ENCODE data around the gene ACOX3. TPM values are rescaled to one million over a fixed set of nuclear protein-coding genes. Genes with fewer than 3 reads are reported as not detected.

Gene ACOX3
- total RNA-seq, 1 experiment from 2014 or later, result 21.0 TPM

DNA sequence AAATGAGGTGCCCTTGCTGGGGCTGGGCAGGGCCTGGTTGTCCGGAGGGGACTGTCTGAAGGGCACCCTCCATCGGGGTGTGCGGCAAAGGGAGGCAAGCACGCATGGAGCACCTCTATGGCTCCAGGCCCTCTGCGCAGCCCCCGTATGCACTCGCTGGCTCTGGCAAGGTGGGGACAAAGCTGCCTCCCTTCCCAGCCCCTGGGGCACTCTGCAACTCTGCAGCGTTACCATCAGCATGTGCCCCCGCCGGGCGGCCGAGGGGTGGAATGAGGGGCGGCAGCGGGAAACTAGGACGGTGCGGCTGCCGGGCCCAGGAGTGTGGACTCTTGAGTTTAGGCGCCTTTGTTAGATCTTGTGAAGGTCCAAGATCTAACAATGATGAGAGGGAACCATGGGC lies 26.5 kb upstream of the ACOX3 start:
- no peaks in the 10 kb centered on the region for H3K79me2 ChIP-seq (ENCODE audit: low read depth)
- POLR2A ChIA-PET (ENCODE audit: unreplicated experiment), result no interaction called here
- H3K27me3 ChIP-seq (ENCODE audit: insufficient read depth, low read depth), result no peaks in the 10 kb centered on the region
- no peak overlapping the region for H3K4me2 ChIP-seq
- H3K36me3 ChIP-seq (ENCODE audit: low read depth), result no peaks in the 10 kb centered on the region
- TF ChIP-seq, protein P1, sequence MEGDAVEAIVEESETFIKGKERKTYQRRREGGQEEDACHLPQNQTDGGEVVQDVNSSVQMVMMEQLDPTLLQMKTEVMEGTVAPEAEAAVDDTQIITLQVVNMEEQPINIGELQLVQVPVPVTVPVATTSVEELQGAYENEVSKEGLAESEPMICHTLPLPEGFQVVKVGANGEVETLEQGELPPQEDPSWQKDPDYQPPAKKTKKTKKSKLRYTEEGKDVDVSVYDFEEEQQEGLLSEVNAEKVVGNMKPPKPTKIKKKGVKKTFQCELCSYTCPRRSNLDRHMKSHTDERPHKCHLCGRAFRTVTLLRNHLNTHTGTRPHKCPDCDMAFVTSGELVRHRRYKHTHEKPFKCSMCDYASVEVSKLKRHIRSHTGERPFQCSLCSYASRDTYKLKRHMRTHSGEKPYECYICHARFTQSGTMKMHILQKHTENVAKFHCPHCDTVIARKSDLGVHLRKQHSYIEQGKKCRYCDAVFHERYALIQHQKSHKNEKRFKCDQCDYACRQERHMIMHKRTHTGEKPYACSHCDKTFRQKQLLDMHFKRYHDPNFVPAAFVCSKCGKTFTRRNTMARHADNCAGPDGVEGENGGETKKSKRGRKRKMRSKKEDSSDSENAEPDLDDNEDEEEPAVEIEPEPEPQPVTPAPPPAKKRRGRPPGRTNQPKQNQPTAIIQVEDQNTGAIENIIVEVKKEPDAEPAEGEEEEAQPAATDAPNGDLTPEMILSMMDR (conservative IDR thresholded peaks at IDR 0.05), result no peak
- TF ChIP-seq EZH2 (IDR thresholded peaks at IDR 0.05; ENCODE audit: low read depth), result no peak
- no TSS peak for BruUV-seq (replicated peaks)
- DNase-seq, result no peak
- peaks cover under 1% of the 10 kb centered on the region; the same call in 1 of the 2 replicates for H3K4me1 ChIP-seq (replicated peaks; ENCODE audit: insufficient read depth)
- H3F3A ChIP-seq (ENCODE audit: insufficient read depth, low read depth), result peaks cover 7% of the 10 kb centered on the region; the same call in 1 of the 2 replicates
- no peak overlapping the region for H3K4me3 ChIP-seq
- H4K20me1 ChIP-seq (ENCODE audit: insufficient read depth), result no peaks in the 10 kb centered on the region
- CTCF ChIA-PET, result no interaction called here
- H3K9me2 ChIP-seq (ENCODE audit: insufficient read depth), result no peaks in the 10 kb centered on the region
- no peaks in the 10 kb centered on the region for H3K9me3 ChIP-seq (ENCODE audit: insufficient read depth, low read depth)
- H2AFZ ChIP-seq, result no peak overlapping the region
- no peak overlapping the region for H3K27ac ChIP-seq
- intact Hi-C loops (cut with micrococcal nuclease; ENCODE audit: unreplicated experiment), result no loop called here

DNA sequence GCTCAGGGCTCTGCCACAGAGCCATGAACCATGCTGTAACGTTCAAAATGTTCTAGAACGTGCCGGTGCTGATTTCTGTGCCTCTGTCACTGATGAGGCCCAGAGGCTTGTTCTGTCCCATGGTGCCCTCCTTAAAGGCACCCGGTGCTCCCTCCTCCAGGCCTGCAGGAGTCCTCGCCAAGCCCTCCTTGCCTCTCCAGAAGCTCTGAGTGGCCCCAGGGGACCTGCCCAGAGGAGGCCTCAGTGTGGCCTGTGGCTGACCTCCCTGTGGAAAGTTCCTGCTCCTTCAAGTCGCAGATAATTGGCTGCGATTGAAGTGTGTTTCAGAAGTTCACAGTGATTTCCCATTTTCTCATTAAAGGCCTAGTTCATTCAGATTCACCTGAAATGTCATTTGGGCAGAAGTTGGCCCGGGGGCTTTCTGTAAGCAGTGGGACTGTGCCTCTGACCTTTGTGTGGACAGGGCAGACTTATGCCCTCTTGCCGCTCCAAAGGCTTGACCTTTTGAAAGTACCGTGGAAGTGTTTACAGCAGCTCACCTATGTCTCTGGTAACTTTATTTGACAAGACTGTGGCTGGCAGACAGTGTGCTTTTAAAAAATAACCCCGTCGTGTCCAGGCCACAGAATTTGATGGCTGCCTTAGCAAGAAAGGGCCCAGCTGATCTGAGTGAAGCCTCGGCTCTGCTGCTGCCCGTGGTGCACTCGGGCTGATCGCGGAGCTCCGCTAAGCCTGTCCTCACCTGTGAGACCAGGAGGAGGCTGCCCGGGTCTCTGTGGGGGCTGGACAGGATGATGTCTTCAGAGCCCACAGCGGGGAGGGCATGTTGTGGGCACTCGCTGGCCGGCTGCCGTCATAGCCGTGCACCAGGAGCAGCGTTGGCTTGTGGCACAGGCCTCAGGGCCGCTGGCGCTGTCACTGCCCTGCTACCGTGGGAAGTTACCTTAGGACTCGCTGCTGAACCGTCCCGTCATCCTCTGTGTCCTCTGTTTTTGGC lies 25.4 kb upstream of the ACOX3 start:
- ChIA-PET CTCF (no interaction called here), POLR2A (ENCODE audit: unreplicated experiment) (no interaction called here)
- TF ChIP-seq EZH2 (IDR thresholded peaks at IDR 0.05; ENCODE audit: low read depth), result no peak
- TF ChIP-seq, protein P1 (conservative IDR thresholded peaks at IDR 0.05), result no peak

GRCh38 chr4:8464381-8464780 lies 23.9 kb upstream of the ACOX3 start:
- Histone ChIP-seq H4K20me1 (ENCODE audit: insufficient read depth) (peaks cover 7% of the 10 kb centered on the region; the same call in 1 of the 2 replicates), H3K27ac (no peak overlapping the region), H3K4me1 (replicated peaks; ENCODE audit: insufficient read depth) (peaks cover 10% of the 10 kb centered on the region; the same call in 1 of the 2 replicates), H3K4me2 (no peak overlapping the region), H3K9me3 (ENCODE audit: insufficient read depth, low read depth) (no peaks in the 10 kb centered on the region), H3F3A (ENCODE audit: insufficient read depth, low read depth) (peaks cover 13% of the 10 kb centered on the region; the same call in 1 of the 2 replicates), H3K27me3 (ENCODE audit: insufficient read depth, low read depth) (no peaks in the 10 kb centered on the region), H2AFZ (no peak overlapping the region), H3K79me2 (ENCODE audit: low read depth) (0 out of 2 replicates have a peak, but pooled peaks cover 3% of the 10 kb centered on the region), H3K4me3 (no peak overlapping the region), H3K9me2 (ENCODE audit: insufficient read depth) (no peaks in the 10 kb centered on the region), H3K36me3 (ENCODE audit: low read depth) (no peaks in the 10 kb centered on the region)
- ChIA-PET CTCF (no interaction called here), POLR2A (ENCODE audit: unreplicated experiment) (no interaction called here)
- intact Hi-C loops (cut with micrococcal nuclease; ENCODE audit: unreplicated experiment), result no loop called here
- TF ChIP-seq, protein P1 (conservative IDR thresholded peaks at IDR 0.05), result no peak
- TF ChIP-seq EZH2 (IDR thresholded peaks at IDR 0.05; ENCODE audit: low read depth), result no peak
- BruUV-seq (replicated peaks), result no TSS peak
- no peak for DNase-seq

More for the DNA sequence above, 25.4 kb upstream of the ACOX3 start:
- Histone ChIP-seq H3K27me3 (ENCODE audit: insufficient read depth, low read depth) (no peaks in the 10 kb centered on the region), H3K27ac (no peak overlapping the region), H3K4me3 (no peak overlapping the region), H2AFZ (no peak overlapping the region), H3K4me1 (replicated peaks; ENCODE audit: insufficient read depth) (0 out of 2 replicates have a peak, but pooled peaks cover 1% of the 10 kb centered on the region), H3K36me3 (ENCODE audit: low read depth) (no peaks in the 10 kb centered on the region), H4K20me1 (ENCODE audit: insufficient read depth) (peaks cover 7% of the 10 kb centered on the region; the same call in 1 of the 2 replicates), H3K9me2 (ENCODE audit: insufficient read depth) (no peaks in the 10 kb centered on the region), H3K9me3 (ENCODE audit: insufficient read depth, low read depth) (no peaks in the 10 kb centered on the region), H3K4me2 (no peak overlapping the region), H3K79me2 (ENCODE audit: low read depth) (0 out of 2 replicates have a peak, but pooled peaks cover 2% of the 10 kb centered on the region), H3F3A (ENCODE audit: insufficient read depth, low read depth) (peaks cover 7% of the 10 kb centered on the region; the same call in 1 of the 2 replicates)
- DNase-seq, result no peak
- intact Hi-C loops (cut with micrococcal nuclease; ENCODE audit: unreplicated experiment), result no loop called here
- BruUV-seq (replicated peaks), result no TSS peak
